OCI-M2 (cell line): ENCODE data around the gene PCBP3.
"Not testable (repeated sequence)": the region's sequence is repeated elsewhere in the genome, so short reads cannot be mapped to it uniquely, and the experiment has no call there.

Source experiments
- DNase-seq: peaks from one replicate; lab custom pipeline; 2025; ENCODE audit not compliant: unreplicated experiment; lab: John Stamatoyannopoulos, UW

Gene PCBP3

DNA sequence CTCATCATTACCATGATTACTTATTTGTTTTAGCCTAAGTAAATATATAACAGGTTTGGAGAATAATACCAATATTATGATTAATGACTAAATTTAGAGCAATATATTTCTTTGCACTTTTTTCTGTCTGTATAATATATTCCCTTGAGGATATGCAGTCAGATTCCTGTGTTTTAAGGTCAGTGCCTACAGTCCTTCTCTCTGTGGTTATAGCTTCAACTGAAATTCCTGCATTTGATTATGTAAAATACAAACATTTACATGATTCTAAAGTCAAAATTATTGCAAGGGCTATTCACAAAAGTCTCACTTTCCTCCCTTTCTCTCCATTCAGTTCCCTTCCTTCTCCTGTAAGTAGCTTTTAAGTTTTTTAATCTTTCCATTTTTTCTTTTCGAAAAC, 195.1 kb downstream of the PCBP3 start:
- DNase-seq: no peak

DNA sequence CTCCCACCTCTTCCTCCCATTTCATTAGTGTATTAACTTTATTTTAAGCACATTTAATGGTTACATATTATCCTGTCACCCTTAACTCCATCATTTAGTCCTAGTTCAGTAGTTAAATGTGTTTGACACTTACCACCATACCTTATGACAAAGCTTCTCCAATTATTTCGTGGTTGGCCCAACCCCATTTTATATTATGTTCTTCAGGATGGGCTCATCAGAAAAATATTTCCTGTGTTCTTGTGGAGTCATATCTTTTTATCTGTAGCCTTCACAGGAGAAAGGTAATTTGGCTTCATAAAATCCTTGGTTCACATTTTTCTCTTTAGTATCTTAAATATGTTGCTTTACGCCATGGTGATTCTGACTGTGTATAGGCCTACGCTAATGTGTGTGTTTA, 195.7 kb downstream of the PCBP3 start:
- DNase-seq: no peak

DNA sequence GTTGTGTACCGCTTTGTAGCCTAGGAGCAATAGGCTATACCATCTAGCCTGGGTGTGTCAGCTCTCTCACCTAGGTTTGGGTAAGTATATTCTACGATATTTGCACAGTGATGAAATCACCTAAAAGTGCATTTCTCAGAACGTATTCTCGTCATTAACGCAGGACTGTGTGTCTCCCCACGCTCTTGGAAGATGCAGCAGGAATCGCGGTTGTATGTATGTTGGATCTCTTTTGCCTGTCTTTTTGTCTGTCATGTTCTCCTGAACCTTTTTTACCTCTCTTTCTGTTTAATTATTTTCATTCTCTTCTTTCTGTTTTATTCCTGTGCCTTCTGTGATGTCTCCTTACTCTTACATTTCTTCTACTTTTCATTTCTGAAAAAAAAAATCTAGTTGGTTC, 197.5 kb downstream of the PCBP3 start:
- no peak for DNase-seq

DNA sequence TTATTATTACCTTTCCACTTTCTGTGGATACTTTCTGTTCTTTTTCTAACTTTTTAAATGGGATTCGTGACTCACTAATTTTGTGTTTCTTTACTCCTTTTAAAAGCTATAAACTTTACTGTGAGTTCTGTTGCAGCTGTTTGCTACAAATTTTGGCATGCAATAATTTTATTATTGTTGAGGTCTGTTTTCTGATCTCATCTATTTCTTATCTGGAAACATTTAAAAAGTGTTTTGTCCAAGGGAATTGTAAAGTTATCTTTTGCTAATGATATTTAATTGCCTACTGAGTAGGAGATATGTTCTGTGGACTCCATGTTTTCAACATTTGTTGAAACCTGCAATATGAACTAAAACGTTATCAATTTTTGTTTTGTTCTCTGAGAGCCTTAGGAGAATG, 199.9 kb downstream of the PCBP3 start:
- no peak for DNase-seq

DNA sequence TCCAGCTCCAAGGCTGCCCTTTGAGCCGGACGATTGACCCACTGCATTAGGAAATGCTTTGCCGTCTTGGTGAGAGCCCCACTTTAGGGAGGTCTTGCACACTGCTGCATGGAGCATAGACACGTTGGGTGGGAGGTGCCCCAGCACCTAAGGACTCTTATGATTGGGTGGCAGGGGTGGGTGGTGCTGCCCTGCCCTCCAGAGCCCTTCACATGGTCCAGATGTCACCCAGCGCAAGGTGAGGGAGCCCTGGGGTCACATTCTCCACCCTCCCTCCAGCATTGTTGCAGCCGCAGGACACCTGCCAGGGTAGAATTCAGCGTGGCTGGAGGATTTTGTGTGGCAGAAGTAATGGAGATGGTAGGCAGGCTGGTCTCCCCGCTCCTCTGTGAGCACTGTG, 200.7 kb downstream of the PCBP3 start:
- DNase-seq: no peak

DNA sequence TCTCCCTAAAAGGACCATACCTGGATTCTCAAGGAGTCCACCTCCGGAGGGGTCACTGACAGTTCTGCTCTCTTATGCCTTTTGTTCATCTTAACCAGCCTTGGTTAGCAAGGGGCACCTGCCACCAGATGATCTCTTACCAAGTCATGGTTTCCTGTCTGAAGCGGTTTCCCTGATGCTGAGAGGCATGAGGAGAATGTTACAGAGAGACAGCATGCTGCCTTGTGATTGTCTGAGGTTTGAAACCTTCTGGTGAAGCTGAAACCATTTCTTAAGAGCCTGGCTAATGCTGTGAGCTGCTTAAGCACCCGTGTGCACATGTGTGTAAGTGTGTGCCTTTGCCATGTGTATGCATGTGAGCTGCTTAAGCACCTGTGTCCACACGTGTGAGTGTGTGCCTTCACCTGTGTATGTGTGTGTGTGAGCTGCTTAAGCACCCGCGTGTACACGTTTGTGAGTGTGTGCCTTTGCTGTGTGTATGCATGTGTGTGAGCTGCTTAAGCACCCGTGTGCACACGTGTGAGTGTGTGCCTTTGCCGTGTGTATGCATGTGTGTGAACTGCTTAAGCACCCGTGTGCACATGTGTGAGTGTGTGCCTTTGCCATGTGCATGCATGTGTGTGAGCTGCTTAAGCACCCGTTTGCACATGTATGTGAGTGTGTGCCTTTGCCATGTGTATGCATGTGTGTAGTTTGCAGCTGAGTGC, 201.7 kb downstream of the PCBP3 start:
- no peak for DNase-seq

DNA sequence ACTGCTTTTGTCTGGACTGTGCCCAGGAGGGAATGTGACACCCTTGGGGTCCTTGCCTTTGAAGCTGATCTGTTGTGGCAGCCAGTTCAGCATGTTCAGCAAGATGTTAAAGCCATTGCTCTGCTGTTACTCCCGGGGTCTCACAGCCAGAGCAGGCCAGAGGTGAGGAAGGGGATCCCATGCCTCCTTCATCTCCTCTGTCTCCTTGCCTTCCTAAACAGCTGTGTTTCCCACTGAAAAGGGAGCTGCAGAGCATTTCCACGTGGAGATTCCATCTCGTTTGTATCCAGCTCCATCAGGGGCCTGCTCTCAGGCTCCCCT, 202.2 kb downstream of the PCBP3 start:
- no peak for DNase-seq

DNA sequence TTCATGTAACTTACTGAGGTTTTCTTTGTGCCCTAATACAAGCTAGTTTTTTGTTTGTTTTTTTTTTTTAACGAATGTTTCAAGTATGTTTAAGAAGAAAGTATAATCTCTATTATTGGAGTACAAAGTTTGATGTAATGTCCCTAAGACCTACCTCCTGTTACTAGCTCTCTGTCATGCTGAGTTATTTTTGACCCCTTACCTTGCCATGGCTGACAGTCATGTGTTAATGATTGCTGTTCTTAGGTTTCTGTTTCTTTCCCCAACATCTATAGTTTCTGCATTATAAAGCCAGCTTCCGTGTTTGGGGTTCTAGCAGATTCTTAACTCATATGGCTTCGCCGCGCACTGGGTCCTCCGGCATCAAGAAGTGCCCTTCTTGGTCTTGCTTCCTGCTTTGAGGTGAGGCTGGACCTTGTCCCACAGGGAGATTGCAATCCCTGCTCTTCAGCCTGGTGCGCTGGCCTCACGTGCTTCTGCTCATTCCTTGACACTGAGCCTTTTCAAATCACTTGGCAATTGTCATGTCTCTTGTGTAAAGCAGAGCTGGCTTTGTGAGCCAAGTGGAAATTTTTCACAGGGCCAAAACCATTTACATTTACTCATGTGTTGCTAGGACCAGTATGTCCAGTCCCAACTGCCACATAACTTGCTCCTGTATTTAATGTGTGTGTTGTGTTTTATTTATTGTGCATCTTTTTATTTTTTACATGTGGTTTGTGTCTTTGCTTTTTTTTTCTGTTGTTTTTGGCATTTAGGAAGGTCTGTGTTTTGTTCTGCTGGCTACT, 203.0 kb downstream of the PCBP3 start:
- DNase-seq: no peak

DNA sequence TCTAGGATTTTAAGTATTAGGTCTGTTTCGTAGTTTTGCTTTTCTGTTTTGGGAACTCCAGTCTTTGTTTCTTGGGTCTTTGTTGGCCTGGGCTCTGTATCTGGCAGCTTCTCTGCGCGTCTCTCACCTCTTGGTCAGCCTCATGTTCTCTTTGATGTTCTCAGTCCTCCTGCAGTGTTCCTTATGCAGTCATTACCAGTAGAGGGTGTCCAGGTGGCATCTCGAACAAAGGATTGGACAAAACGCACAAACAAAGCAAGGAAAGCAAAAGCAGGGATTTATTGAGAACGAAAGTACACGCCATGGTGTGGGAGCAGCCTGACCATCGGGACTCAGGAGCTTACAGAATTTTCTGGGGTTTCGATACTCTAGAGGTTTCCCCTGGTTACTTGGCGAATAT, 204.3 kb downstream of the PCBP3 start:
- DNase-seq: no peak

DNA sequence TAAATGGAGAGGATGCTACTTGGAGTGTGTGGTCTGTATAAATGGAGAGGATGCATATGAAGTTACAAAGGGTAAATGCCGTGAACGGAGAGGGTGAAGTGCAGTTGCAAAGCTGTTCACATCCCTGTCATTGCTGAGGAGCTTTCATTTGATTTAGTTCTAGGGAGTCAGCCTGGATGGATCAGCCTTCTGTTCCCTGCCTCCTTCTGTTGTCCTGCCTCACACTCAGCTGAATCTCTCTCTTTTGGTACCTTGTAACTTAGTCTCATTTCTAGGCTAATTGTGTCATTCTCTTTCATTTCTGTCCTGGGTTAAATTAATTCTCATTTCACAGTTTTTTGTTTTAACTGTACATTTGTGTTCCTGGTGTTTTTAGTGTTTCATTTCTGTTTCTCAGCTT, 204.8 kb downstream of the PCBP3 start:
- DNase-seq: no peak

DNA sequence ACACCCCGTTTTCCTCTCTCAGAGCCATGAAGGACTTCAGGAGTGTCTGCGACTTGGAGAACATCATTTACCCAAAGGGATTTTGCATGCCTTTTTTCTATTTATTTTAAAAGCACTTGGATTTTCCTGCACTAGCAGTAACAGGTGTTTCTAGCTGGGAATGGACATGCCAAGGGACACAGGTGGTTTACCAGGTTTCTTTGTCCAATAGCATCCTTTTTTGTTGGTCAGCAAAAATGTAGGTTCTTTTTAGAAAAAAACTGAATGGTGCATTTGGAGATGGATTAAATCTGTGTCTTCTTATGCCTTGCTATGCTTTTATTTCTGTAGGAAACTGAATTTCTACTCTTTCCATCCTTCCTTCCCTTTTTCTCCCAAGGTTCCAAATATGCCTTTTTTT, 205.3 kb downstream of the PCBP3 start:
- no peak for DNase-seq

DNA sequence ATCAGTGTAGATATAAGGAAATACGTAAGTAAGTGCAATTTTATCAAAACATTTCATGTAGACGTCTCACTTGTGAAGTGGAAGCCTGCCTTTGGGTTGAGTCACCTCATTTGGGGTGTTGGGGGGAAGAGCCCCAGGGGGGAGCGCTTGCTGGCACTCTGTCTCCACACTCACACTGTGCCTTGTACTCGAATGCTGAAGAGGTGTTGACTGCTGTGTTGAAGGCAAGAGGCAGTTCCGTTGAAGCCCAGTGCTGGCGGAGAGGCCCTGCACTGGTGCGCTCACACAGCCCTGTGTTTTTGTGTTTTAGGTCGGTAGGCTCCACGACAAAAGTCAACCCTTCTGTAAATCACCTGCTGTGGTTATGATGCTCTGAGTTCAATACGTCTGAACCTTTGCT, 206.1 kb downstream of the PCBP3 start:
- DNase-seq: no peak

DNA sequence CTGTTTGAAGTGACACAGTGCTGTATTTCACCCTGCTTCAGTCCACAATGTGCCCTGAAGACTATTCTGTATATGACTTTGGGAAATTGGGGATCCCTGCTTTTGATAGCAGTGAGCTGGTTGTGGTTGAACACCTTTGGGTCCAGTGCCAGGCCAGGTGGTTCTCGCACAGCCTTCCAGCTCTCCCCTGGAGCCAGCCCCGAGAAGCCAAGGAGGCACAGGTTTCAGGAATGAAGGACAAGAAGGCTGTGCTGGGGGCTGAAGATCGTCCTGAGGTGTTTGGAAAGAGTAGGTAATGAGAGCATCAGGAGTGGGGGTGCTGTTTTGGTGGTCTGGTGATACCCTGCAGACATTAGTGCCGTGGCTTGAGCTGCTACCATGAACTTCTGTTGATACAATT, 206.7 kb downstream of the PCBP3 start:
- DNase-seq: no peak

DNA sequence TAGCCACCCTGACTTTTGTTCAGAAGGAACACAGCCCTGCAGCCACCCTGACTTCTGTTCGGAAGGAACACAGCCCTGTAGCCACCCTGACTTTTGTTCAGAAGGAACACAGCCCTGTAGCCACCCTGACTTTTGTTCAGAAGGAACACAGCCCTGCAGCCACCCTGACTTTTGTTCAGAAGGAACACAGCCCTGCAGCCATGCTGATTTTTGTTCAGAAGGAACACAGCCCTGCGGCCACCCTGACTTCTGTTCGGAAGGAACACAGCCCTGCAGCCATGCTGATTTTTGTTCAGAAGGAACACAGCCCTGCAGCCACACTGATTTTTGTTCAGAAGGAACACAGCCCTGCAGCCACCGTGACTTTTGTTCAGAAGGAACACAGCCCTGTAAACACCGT, 208.9 kb downstream of the PCBP3 start:
- DNase-seq: not testable (repeated sequence)

DNA sequence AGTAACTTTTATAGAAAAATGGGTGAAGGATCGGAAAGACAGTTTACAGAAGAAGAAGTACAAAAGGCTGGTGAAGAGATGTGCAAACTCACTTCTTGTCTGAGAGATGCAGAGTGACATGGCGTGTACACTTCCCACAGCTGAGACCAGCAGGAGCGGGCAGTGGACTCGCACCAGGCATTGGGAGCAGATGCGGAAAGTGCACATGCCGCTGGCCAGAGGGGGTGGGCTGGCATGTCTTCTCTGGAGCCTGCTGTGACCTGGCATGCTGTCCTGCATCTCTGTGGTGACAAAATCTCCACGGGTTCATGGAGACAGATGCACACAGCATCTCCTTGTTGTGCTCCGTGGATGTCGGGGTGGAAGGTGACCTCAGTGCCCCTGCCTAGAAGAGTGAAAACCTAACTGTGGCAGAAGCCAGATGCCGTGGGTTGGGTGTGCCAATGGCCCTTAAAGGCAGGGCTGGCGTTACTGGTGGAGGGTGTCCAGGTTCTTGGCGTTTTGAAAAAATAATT, 209.4 kb downstream of the PCBP3 start:
- no peak for DNase-seq

DNA sequence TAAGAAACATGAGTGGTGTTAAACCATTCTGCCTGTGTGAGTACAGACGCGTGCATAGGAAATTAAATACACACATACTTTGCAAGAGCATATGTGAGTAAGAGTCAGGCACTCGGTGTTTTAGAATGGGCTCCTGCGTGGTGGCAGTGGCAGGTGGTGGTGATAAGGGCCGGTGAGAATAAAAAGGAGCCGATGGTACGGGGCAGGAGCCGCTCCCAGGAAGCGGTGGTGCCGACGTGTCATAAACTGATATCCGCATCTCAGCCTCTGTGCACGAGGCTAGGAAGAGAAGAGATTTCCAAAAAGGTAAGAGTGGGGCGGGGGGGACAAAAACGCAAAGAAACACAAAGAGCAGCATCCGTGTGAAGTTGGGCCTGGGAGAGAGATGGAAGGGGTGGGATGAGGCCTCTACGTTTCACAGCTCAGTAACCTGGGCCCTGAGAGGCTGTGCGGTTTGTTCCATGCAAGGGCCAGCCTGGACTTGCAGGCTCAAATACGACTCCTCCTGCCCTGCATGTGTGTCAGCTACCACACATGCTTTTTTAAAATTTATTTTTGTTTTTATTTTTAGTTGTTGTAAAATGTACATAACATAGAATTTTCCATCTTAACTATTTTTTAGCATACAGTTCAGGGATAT, 210.3 kb downstream of the PCBP3 start:
- DNase-seq: no peak

DNA sequence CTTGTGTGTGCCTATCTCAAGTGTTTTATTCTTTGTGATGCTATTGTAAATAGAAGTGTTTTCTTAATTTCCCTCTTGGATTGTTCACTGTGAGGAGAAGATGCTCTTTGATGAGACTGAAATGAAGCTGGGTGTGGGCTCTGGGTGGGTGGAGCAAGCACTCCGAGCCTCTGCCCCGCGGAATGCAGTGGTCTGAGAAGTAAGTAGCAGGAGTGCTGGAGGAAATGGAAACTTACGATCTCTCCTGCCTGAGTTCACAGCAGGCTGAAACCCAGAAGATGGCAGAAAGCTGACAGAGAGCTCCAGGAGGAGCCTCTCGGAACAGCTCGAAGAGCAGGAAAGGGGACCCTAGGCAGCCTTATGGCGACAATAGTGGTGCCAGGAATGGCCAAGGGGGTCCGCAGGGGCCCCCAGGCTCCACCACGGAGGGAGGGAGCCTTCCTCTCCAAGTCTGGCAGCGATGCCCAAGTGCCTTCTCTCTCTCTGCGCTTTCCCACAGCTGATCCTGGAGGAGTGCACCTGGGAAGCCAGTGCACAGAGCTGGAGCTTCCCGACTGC, 211.2 kb downstream of the PCBP3 start:
- DNase-seq: no peak

DNA sequence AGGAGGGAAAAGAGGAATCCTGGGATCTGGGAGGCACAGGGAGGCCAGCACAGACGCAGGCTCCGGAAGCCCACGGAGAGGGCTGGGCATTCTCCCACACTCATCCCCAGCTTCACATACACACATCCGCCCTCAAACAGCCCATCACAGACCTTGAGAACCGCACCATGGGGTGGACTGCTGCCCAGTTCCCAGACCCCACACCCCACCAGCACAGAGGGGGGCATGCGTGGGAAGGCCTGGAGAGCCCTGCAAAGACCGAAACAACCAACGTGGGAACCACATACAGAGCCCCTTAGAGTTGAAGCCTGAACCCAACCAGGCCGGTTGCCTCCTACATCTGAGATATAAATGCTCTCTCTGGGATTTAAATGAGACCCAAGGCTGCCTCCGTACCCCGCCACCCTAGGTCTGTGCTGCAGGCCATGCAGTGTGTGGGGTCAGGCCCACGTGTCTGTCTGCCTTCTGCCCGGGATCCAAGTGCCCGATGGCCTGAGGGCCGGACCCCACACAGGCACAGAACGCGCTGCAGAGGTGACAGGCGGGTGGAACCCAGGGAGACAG, 211.8 kb downstream of the PCBP3 start:
- DNase-seq: no peak

DNA sequence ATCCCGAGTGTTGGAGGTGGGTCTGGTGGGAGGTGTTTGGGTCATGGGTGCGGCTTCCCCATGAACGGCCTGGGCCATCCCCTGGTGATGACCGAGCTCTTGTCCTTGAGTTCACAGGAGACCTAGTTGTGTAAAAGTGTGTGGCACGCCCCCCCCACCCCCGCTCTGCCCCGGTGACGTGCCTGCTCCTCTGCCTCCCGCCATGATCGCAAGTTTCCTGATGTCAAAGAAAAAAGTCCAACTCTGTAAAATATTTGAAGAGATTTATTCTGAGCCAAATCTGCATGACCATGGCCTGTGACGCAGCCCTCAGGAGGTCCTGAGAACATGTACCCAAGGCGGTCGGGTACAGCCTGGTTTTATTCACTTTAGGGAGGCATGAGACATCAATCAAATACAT, 212.9 kb downstream of the PCBP3 start:
- DNase-seq: no peak

DNA sequence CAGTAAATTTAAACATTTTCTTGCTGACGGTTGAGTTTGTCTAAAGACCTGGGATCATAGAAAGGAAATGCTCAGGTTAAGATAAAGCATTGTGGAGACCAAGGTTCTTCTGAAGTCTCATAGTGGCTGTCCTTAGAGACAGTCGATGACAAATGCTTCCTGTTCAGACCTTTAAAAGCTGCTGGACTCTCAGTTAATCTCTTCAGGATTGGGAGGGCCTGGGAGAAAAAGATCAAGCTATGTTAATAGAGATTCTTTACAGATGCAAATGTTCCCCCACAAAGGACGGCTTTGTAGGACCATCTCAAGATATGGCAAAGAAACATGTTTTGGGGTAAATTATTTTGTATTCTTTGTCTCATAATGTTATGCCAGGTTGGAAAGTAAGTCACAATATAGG, 213.4 kb downstream of the PCBP3 start:
- no peak for DNase-seq

DNA sequence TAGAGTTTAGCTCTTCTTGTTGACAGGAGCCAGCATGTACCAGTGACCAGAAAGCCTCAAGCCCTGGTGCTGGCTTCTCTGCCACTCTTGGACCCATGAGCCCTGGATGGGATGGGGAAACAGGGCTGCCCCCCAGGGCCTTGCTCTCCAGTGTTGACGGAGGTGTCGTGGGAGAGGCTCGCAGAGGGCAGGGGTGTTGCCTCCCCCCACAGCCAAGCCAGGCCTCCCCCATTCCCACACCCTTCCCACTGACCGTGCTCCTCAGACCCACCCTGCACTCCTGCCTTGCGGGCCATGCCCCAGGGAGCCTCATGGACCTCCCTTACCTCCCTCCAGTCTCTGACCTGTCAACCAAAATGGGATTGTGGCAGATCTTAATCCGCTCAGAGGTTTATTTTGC, 214.2 kb downstream of the PCBP3 start:
- no peak for DNase-seq

DNA sequence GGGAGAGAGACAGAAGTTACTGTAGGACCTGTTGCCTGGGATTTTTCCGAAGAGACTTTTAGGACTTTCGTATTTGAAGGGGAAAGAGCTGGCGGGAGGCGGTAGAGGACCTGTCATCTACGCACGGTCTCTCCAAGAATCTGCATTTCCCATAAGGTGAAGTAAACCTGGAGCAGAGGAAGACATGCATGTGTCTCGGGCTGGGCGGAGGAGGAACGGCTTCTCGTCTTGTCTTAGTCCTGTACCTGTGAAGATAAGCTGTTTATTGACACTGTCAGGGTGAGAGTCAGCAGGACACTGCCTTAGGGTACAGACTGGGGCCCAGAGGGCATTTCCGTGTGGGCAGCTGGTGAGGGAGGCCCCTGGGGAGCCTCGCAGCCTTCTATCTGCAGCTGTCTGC, 214.7 kb downstream of the PCBP3 start:
- DNase-seq: no peak
